Activated T-cell treated with anti-CD3 and anti-CD28 coated beads, Interleukin-2, amount 50 U/mL, for 4 hours (primary cell): ENCODE data around the gene AGTR2. TPM values are rescaled to one million over a fixed set of nuclear protein-coding genes. Genes with fewer than 3 reads are reported as not detected.
"Not testable (repeated sequence)": the region's sequence is repeated elsewhere in the genome, so short reads cannot be mapped to it uniquely, and the experiment has no call there.

Experiments
- ATAC-seq, 2 donors: fragments of 200-7000 bp; cut with Tn5 transposase; one replicate each; pipeline ENCODE4 v1.10.0; 2021
- DNase-seq: peaks from one replicate; pipeline ENCODE4 v3.0.0-alpha.2; 2020
- H3K27me3 Mint-ChIP-seq: one replicate; pipeline ENCODE4 v1.8.0; 2021; ENCODE audit warnings: low read depth, mixed read lengths
- H3K36me3 Mint-ChIP-seq: one replicate; pipeline ENCODE4 v1.8.0; 2022; ENCODE audit warnings: mixed read lengths; ENCODE audit not compliant: insufficient read depth
- H3K4me1 Mint-ChIP-seq: one replicate; pipeline ENCODE4 v1.8.0; 2021; ENCODE audit warnings: low read depth, mixed read lengths
- H3K4me3 Mint-ChIP-seq: one replicate; pipeline ENCODE4 v1.8.0; 2021; ENCODE audit warnings: mild to moderate bottlenecking, moderate library complexity, mixed read lengths
- H3K9me3 Mint-ChIP-seq: one replicate; pipeline ENCODE4 v1.8.0; 2021; ENCODE audit warnings: mixed read lengths
- total RNA-seq, 3 donors: library from RNA; stranded (reverse); gene quantifications; one replicate each; pipeline ENCODE4 v1.2.1, GENCODE V29; 2021

AGTR2 gene
- not detected for total RNA-seq

GRCh38 chrX:116170511-116170910, at the start of gene AGTR2:
AGTR2 (plus strand) TSS chrX:116170744; CDS start chrX:116172281, 1,537 bp downstream.
- Mint-ChIP-seq H3K36me3 (no peaks in the 10 kb centered on the region), H3K9me3 (no peaks in the 10 kb centered on the region)

GRCh38 chrX:116135277-116135676, 35.3 kb upstream of the AGTR2 start:
- ATAC-seq: no peak
- H3K4me3 Mint-ChIP-seq: no peak overlapping the region
- H3K36me3 Mint-ChIP-seq: no peaks in the 10 kb centered on the region
- DNase-seq: no peak
- H3K9me3 Mint-ChIP-seq: no peaks in the 10 kb centered on the region
- no peaks in the 10 kb centered on the region for H3K27me3 Mint-ChIP-seq
- H3K4me1 Mint-ChIP-seq: no peaks in the 10 kb centered on the region

More at GRCh38 chrX:116170511-116170910, at the start of gene AGTR2:
- Mint-ChIP-seq H3K4me3 (no peak within 1 kb of the TSS), H3K27me3 (no peaks in the 10 kb centered on the region), H3K4me1 (no peaks in the 10 kb centered on the region)
- ATAC-seq: no peak
- DNase-seq: no peak

- not testable (repeated sequence) for H3K36me3 Mint-ChIP-seq, H3K4me1 Mint-ChIP-seq, H3K4me3 Mint-ChIP-seq, H3K27me3 Mint-ChIP-seq, ATAC-seq, DNase-seq, H3K9me3 Mint-ChIP-seq
Measured at GRCh38 chrX:116141270-116141669, 29.3 kb upstream of the AGTR2 start.

GRCh38 chrX:116142976-116143375, 27.6 kb upstream of the AGTR2 start:
- Mint-ChIP-seq H3K36me3 (no peaks in the 10 kb centered on the region), H3K9me3 (no peaks in the 10 kb centered on the region), H3K4me1 (no peaks in the 10 kb centered on the region), H3K4me3 (no peak overlapping the region), H3K27me3 (no peaks in the 10 kb centered on the region)
- DNase-seq (no peak), ATAC-seq (no peak)

GRCh38 chrX:116172976-116173375, 2.4 kb downstream of the AGTR2 start:
- Mint-ChIP-seq H3K4me3 (no peak overlapping the region), H3K27me3 (no peaks in the 10 kb centered on the region), H3K9me3 (no peaks in the 10 kb centered on the region), H3K36me3 (no peaks in the 10 kb centered on the region), H3K4me1 (no peaks in the 10 kb centered on the region)
- DNase-seq: no peak
- ATAC-seq: no peak

- Mint-ChIP-seq H3K4me1 (no peaks in the 10 kb centered on the region), H3K4me3 (no peak overlapping the region), H3K36me3 (no peaks in the 10 kb centered on the region), H3K27me3 (no peaks in the 10 kb centered on the region), H3K9me3 (peaks cover 5% of the 10 kb centered on the region)
- DNase-seq: no peak
- ATAC-seq: no peak
Measured at GRCh38 chrX:116181300-116181699, 10.8 kb downstream of the AGTR2 start.

- H3K4me3 Mint-ChIP-seq: no peak overlapping the region
- no peak for ATAC-seq
- H3K4me1 Mint-ChIP-seq: no peaks in the 10 kb centered on the region
- H3K27me3 Mint-ChIP-seq: no peaks in the 10 kb centered on the region
- H3K36me3 Mint-ChIP-seq: no peaks in the 10 kb centered on the region
- H3K9me3 Mint-ChIP-seq: peaks cover 8% of the 10 kb centered on the region
- DNase-seq: no peak
Measured at GRCh38 chrX:116185163-116185562, 14.6 kb downstream of the AGTR2 start.

- Mint-ChIP-seq H3K4me3 (no peak overlapping the region), H3K36me3 (no peaks in the 10 kb centered on the region), H3K27me3 (no peaks in the 10 kb centered on the region), H3K9me3 (peaks cover 4% of the 10 kb centered on the region), H3K4me1 (no peaks in the 10 kb centered on the region)
- ATAC-seq: no peak
- DNase-seq: no peak
Measured at GRCh38 chrX:116194649-116195048, 24.1 kb downstream of the AGTR2 start.

GRCh38 chrX:116198235-116198634, 27.7 kb downstream of the AGTR2 start:
- H3K27me3 Mint-ChIP-seq: no peaks in the 10 kb centered on the region
- no peak for ATAC-seq
- H3K4me3 Mint-ChIP-seq: no peak overlapping the region

GRCh38 chrX:116198810-116199209, 28.3 kb downstream of the AGTR2 start:
- Mint-ChIP-seq H3K9me3 (peaks cover 4% of the 10 kb centered on the region), H3K4me3 (no peak overlapping the region), H3K27me3 (no peaks in the 10 kb centered on the region), H3K4me1 (no peaks in the 10 kb centered on the region), H3K36me3 (no peaks in the 10 kb centered on the region)
- DNase-seq (no peak), ATAC-seq (no peak)

More at GRCh38 chrX:116198235-116198634, 27.7 kb downstream of the AGTR2 start:
- H3K9me3 Mint-ChIP-seq: peaks cover 4% of the 10 kb centered on the region
- no peaks in the 10 kb centered on the region for H3K36me3 Mint-ChIP-seq
- H3K4me1 Mint-ChIP-seq: no peaks in the 10 kb centered on the region
- DNase-seq: no peak

- DNase-seq: no peak
- Mint-ChIP-seq H3K27me3 (no peaks in the 10 kb centered on the region), H3K36me3 (no peaks in the 10 kb centered on the region), H3K4me1 (no peaks in the 10 kb centered on the region), H3K9me3 (no peaks in the 10 kb centered on the region), H3K4me3 (no peak overlapping the region)
- no peak for ATAC-seq
Measured at GRCh38 chrX:116204932-116205331, 34.4 kb downstream of the AGTR2 start.

GRCh38 chrX:116213262-116213661, 42.7 kb downstream of the AGTR2 start:
- H3K36me3 Mint-ChIP-seq: no peaks in the 10 kb centered on the region
- DNase-seq (no peak), ATAC-seq (no peak)
- no peaks in the 10 kb centered on the region for H3K4me1 Mint-ChIP-seq
- no peak overlapping the region for H3K4me3 Mint-ChIP-seq
- H3K9me3 Mint-ChIP-seq: peaks cover 3% of the 10 kb centered on the region
- H3K27me3 Mint-ChIP-seq: no peaks in the 10 kb centered on the region

- ATAC-seq, H3K36me3 Mint-ChIP-seq, H3K9me3 Mint-ChIP-seq, DNase-seq, H3K27me3 Mint-ChIP-seq, H3K4me3 Mint-ChIP-seq, H3K4me1 Mint-ChIP-seq: not testable (repeated sequence)
Measured at GRCh38 chrX:116217080-116217479, 46.5 kb downstream of the AGTR2 start.
